HCT116 (cell line): ENCODE measurements around the gene CCDC90B. TPM values are rescaled to one million over a fixed set of nuclear protein-coding genes. Genes with fewer than 3 reads are reported as not detected.

Source experiments
- ATAC-seq: fragments of 200-7000 bp; cut with Tn5 transposase; 2 replicates; pipeline ENCODE4 v1.9.1; 2020; ENCODE audit warnings: mild to moderate bottlenecking, moderate library complexity
- BruUV-seq: library from RNA; stranded (reverse); fragments of 400-500 nt; replicated peaks from 2 replicates; lab custom pipeline; 2021; lab: Mats Ljungman, UMichigan
- CTCF ChIA-PET: fragments of 300-600 bp; sonication (Branson Sonifier 250); formaldehyde crosslinking; loops from one replicate; lab custom pipeline; 2021; ENCODE audit warnings: antibody characterized with exemption; lab: Charles Lee
- POLR2A ChIA-PET: fragments of 300-600, 350-600 bp; sonication (Branson Sonifier 250); formaldehyde crosslinking; loops from one replicate; lab custom pipeline; 2021; ENCODE audit warnings: antibody characterized with exemption; lab: Charles Lee
- RAD21 ChIA-PET, 2 experiments: fragments of 300-600 bp; sonication (Branson Sonifier 250); formaldehyde crosslinking; loops; one replicate each; lab custom pipeline; 2023; ENCODE audit warnings: low total read pairs in 2 of 2; ENCODE audit not compliant: uncharacterized antibody in 2 of 2, unreplicated experiment in 2 of 2, low non-redundant PET in 1 of 2; lab: Charles Lee
- DNase-seq: peaks from one replicate; pipeline ENCODE4 v3.0.0-alpha.2; 2010; ENCODE audit warnings: low read depth, low spot score
- H2AFZ ChIP-seq: fragments of 200-600 bp; shearing (Covaris generic), sonication (generic); 2 replicates; pipeline ENCODE4 v1.6.1; 2017; ENCODE audit warnings: low read depth, mixed run types, mixed read lengths, antibody characterized with exemption, low read length; ENCODE audit not compliant: poor library complexity, severe bottlenecking
- H3K27ac ChIP-seq: 2 replicates; pipeline ENCODE4 v1.5.1; 2012; ENCODE audit warnings: low read depth, low read length
- H3K27me3 ChIP-seq: fragments of 200-600 bp; sonication (generic); 2 replicates; pipeline ENCODE4 v1.6.1; 2016; ENCODE audit warnings: mixed run types, low read length, mixed read lengths; ENCODE audit not compliant: insufficient read depth
- H3K36me3 ChIP-seq, 2 experiments: fragments of 200-500 bp in 1 of 2; fragments of 200-600 bp in 1 of 2; sonication (Bioruptor generic) in 1 of 2; sonication (generic) in 1 of 2; 2 replicates each; pipeline versions ENCODE4 v1.5.1 to v1.6.1; 2014 to 2016; ENCODE audit warnings: low read length in 2 of 2, inconsistent platforms in 1 of 2, mixed read lengths in 1 of 2, mixed run types in 1 of 2; ENCODE audit not compliant: insufficient read depth in 2 of 2, control insufficient read depth in 1 of 2
- H3K4me1 ChIP-seq, 2 experiments: fragments of 200-600 bp in 1 of 2; sonication (generic) in 1 of 2; 2 replicates each; pipeline versions ENCODE4 v1.5.1 to v1.6.1; 2012 to 2017; ENCODE audit warnings: low read length in 2 of 2, inconsistent platforms in 1 of 2, mild to moderate bottlenecking in 1 of 2, mixed read lengths in 1 of 2, mixed run types in 1 of 2, moderate library complexity in 1 of 2; ENCODE audit not compliant: insufficient read depth in 2 of 2, control insufficient read depth in 1 of 2
- H3K4me2 ChIP-seq: fragments of 200-600 bp; sonication (generic); 2 replicates; pipeline ENCODE4 v1.6.1; 2017; ENCODE audit warnings: mixed run types, low read length, mixed read lengths
- H3K4me3 ChIP-seq, 2 experiments: fragments of 200-600 bp in 1 of 2; sonication (generic) in 1 of 2; replicated peaks in 1 of 2; 2 replicates each; pipeline ENCODE4 v1.5.1; 2011 to 2016; ENCODE audit warnings: low read length in 2 of 2, control low read depth in 1 of 2, low read depth in 1 of 2, mild to moderate bottlenecking in 1 of 2, mixed read lengths in 1 of 2, mixed run types in 1 of 2
- H3K79me2 ChIP-seq: fragments of 200-600 bp; sonication (generic); 2 replicates; pipeline ENCODE4 v1.6.1; 2017; ENCODE audit warnings: mild to moderate bottlenecking, mixed run types, low read length, moderate library complexity, mixed read lengths; ENCODE audit not compliant: insufficient read depth
- H3K9ac ChIP-seq: fragments of 200-600 bp; sonication (generic); 2 replicates; pipeline ENCODE4 v1.6.1; 2016; ENCODE audit warnings: low read length, mixed read lengths
- H3K9me2 ChIP-seq: fragments of 200-600 bp; sonication (generic), shearing (Covaris generic); 2 replicates; pipeline ENCODE4 v1.6.1; 2017; ENCODE audit warnings: mixed run types, mild to moderate bottlenecking, moderate library complexity; ENCODE audit not compliant: insufficient read depth
- H3K9me3 ChIP-seq, 2 experiments: fragments of 200-500 bp in 1 of 2; fragments of 200-600 bp in 1 of 2; sonication (Bioruptor generic) in 1 of 2; sonication (generic) in 1 of 2; 2 replicates each; pipeline ENCODE4 v1.6.1; 2014 to 2017; ENCODE audit warnings: low read length in 2 of 2, mixed read lengths in 2 of 2, inconsistent platforms in 1 of 2, low read depth in 1 of 2, mild to moderate bottlenecking in 1 of 2, mixed run types in 1 of 2, moderate library complexity in 1 of 2; ENCODE audit not compliant: control insufficient read depth in 1 of 2, insufficient read depth in 1 of 2
- H4K20me1 ChIP-seq: fragments of 200-600 bp; sonication (generic), shearing (Covaris generic); 2 replicates; pipeline ENCODE4 v1.6.1; 2017; ENCODE audit warnings: mixed run types, mild to moderate bottlenecking, moderate library complexity; ENCODE audit not compliant: insufficient read depth
- EGR1 ChIP-seq: IDR thresholded peaks from 2 replicates; pipeline ENCODE4 v1.6.1; 2012; ENCODE audit warnings: low read depth
- EZH2 ChIP-seq: fragments of 200-600 bp; sonication (generic); IDR thresholded peaks from 2 replicates; pipeline ENCODE4 v1.6.1; 2017; ENCODE audit warnings: antibody characterized with exemption, mixed run types
- EZH2phosphoT487 ChIP-seq: fragments of 200-600 bp; IDR thresholded peaks from 2 replicates; pipeline ENCODE4 v1.6.1; 2018; ENCODE audit warnings: antibody characterized with exemption, borderline replicate concordance
- JUND ChIP-seq: IDR thresholded peaks from 2 replicates; pipeline ENCODE4 v1.6.1; 2012
- POLR2AphosphoS5 ChIP-seq: IDR thresholded peaks from 2 replicates; pipeline ENCODE4 v1.6.1; 2011; ENCODE audit warnings: mild to moderate bottlenecking, low read depth, low read length, moderate library complexity
- REST ChIP-seq: IDR thresholded peaks from 2 replicates; pipeline ENCODE4 v1.6.1; 2012; ENCODE audit warnings: low read depth
- SIN3A ChIP-seq: IDR thresholded peaks from 2 replicates; pipeline ENCODE4 v1.6.1; 2012; ENCODE audit warnings: low read depth
- SP1 ChIP-seq: IDR thresholded peaks from 2 replicates; pipeline ENCODE4 v1.6.1; 2012; ENCODE audit warnings: low read depth
- SRF ChIP-seq: IDR thresholded peaks from 2 replicates; pipeline ENCODE4 v1.6.1; 2012; ENCODE audit warnings: low read depth
- YY1 ChIP-seq: IDR thresholded peaks from 2 replicates; pipeline ENCODE4 v1.6.1; 2011; ENCODE audit warnings: low read length, low read depth, moderate library complexity, mild to moderate bottlenecking; ENCODE audit not compliant: insufficient replicate concordance; ENCODE audit errors: extremely low read depth
- intact Hi-C: fragments of 100-400 bp; cut with micrococcal nuclease; formaldehyde crosslinking; loops from 2 replicates; pipeline ENCODE4 v1.10.0; 2022
- total RNA-seq: library from RNA; stranded (reverse); gene quantifications from one replicate; pipeline ENCODE4 v1.2.1, GENCODE V29; 2021; ENCODE audit not compliant: unreplicated experiment
- TF ChIP-seq, protein P1 (sequence below), 3 experiments: fragments of 200-600 bp in 1 of 3; sonication (generic) in 1 of 3; IDR thresholded peaks in 2 of 3; conservative IDR thresholded peaks in 1 of 3; 2 replicates each; pipeline ENCODE4 v1.5.1; 2012 to 2017; ENCODE audit warnings: low read depth in 2 of 3, low read length in 2 of 3, antibody characterized with exemption in 1 of 3, borderline replicate concordance in 1 of 3, control low read depth in 1 of 3, mild to moderate bottlenecking in 1 of 3, mixed read lengths in 1 of 3, mixed run types in 1 of 3, moderate library complexity in 1 of 3; ENCODE audit not compliant: insufficient read depth in 1 of 3

CCDC90B gene
- total RNA-seq, 1 experiment from 2014 or later, result 30.3 TPM

DNA sequence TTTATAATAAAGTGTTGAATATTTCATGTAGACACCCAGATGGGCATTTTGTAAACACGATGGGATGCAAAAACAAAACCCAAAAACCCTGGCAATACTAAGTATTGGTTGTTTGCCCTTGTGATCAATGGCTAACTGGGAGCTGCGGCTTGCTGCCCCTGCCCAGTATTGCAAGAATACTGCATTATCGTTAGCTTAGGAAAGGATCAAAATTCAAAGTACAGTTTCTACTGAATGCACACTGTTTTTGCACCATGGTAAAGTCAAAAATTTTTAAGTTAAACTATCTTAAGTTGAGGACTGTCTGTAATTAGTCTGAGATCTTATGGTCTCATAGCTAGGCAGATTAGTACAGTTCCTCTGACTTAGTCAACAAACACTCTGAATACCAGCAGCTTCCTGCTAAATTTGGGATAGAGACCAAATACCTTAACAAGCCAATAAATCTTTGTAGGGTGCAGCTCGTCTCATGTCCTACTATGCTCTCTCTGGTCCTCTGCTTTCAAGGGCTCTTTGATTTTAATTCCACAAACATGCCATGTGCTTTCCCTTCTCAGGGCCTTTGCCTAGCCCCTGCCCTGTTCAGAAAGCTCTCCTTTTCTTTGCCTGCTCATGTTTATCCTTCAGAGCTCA lies 4.0 kb downstream of the CCDC90B start (continued):
- no peak for TF ChIP-seq REST

- H3K9me3 ChIP-seq, result no peaks in the 10 kb centered on the region
- no peaks in the 10 kb centered on the region for H3K9me2 ChIP-seq
- intact Hi-C loops, result no loop called here
- peaks cover 0 to 10% of the 10 kb centered on the region in 2 experiments; a peak in 2 of 4 replicates for H3K4me1 ChIP-seq
- peaks cover 0 to 14% of the 10 kb centered on the region in 2 experiments; a peak in 3 of 4 replicates for H3K36me3 ChIP-seq
- no peak overlapping the region for H2AFZ ChIP-seq
- ChIA-PET POLR2A (no interaction called here), CTCF (interaction anchor here (1.3 kb wide), 1 partner anchor 13 kb away, joined by 3 read pairs; no protein-coding TSS in a partner anchor)
- no peak overlapping the region for H3K9ac ChIP-seq
- ATAC-seq, result no peak
- H3K27me3 ChIP-seq, result no peaks in the 10 kb centered on the region
- H4K20me1 ChIP-seq, result no peaks in the 10 kb centered on the region
- H3K4me2 ChIP-seq, result no peak overlapping the region
- BruUV-seq, result no TSS peak
- TF ChIP-seq JUND, result no peak
- TF ChIP-seq SP1, result no peak
- no peak for TF ChIP-seq EGR1
- no peak for TF ChIP-seq POLR2AphosphoS5
- no peak for TF ChIP-seq EZH2phosphoT487
- TF ChIP-seq SRF, result no peak
- no peak for TF ChIP-seq YY1
- TF ChIP-seq SIN3A, result no peak
- no peak for TF ChIP-seq EZH2
- TF ChIP-seq, protein P1, sequence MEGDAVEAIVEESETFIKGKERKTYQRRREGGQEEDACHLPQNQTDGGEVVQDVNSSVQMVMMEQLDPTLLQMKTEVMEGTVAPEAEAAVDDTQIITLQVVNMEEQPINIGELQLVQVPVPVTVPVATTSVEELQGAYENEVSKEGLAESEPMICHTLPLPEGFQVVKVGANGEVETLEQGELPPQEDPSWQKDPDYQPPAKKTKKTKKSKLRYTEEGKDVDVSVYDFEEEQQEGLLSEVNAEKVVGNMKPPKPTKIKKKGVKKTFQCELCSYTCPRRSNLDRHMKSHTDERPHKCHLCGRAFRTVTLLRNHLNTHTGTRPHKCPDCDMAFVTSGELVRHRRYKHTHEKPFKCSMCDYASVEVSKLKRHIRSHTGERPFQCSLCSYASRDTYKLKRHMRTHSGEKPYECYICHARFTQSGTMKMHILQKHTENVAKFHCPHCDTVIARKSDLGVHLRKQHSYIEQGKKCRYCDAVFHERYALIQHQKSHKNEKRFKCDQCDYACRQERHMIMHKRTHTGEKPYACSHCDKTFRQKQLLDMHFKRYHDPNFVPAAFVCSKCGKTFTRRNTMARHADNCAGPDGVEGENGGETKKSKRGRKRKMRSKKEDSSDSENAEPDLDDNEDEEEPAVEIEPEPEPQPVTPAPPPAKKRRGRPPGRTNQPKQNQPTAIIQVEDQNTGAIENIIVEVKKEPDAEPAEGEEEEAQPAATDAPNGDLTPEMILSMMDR (IDR thresholded peaks at IDR 0.05 in 2 of 3, conservative IDR thresholded peaks at IDR 0.05 in 1 of 3; ENCODE audit: borderline replicate concordance in 1 of 3, insufficient read depth in 1 of 3, low read depth in 2 of 3, low read length in 2 of 3), result no peak
- TF ChIP-seq, all 23 proteins: peak for 0
- Histone ChIP-seq H3K79me2 (peaks cover 20% of the 10 kb centered on the region), H3K4me3 (no peak overlapping the region), H3K27ac (no peak overlapping the region)
- DNase-seq, result no peak
- RAD21 ChIA-PET, result no interaction called here
Measured at GRCh38 chr11:83280256-83280655, 5.9 kb downstream of the CCDC90B start.
